Measurements from ENCODE around the gene CDCA8. TPM values are rescaled to one million over a fixed set of nuclear protein-coding genes. Genes with fewer than 3 reads are reported as not detected.
A peak's percentile ranks its signal among the peaks of the same experiment; 100 is the strongest.

The CDCA8 gene
- total and polyA plus RNA-seq, 8 donors: 0.19 to 0.79 (median 0.44) TPM

- no peak for TF ChIP-seq CTCF (IDR thresholded peaks at IDR 0.05)
- Histone ChIP-seq H3K27ac (no peak overlapping the region), H3K36me3 (no peaks in the 10 kb centered on the region), H3K9me3 (no peaks in the 10 kb centered on the region), H3K27me3 (no peaks in the 10 kb centered on the region), H3K4me1 (no peaks in the 10 kb centered on the region), H3K4me3 (peak overlapping the region in 3 of 4 donors; percentile 30 to 53 (median 47))
- 22 to 23% methylated on average over 11 of the region's 11 CpGs for WGBS, 2 donors
- ATAC-seq (peak in 2 of 4 donors; percentile 6 to 9), FAIRE-seq (no peak), DNase-seq (no peak)
- intact Hi-C loops (cut with DNase I): no loop called here
Observed at GRCh38 chr1:37752213-37752582, 59.9 kb downstream of the CDCA8 start.

GRCh38 chr1:37752583-37753471 lies 60.5 kb downstream of the CDCA8 start:
- peak overlapping the region; percentile 28 to 53 (median 38) for H3K4me3 ChIP-seq
- intact Hi-C loops (cut with DNase I): no loop called here
- ATAC-seq (peak; percentile 80 to 89 (median 83)), DNase-seq (peak in 5 of 6 donors; percentile 27 to 84 (median 65)), FAIRE-seq (no peak)
- H3K27me3 ChIP-seq: no peaks in the 10 kb centered on the region
- no peaks in the 10 kb centered on the region for H3K36me3 ChIP-seq
- 1% methylated on average over 67 to 105 of the region's 105 CpGs for WGBS, 2 donors
- no peaks in the 10 kb centered on the region for H3K9me3 ChIP-seq
- no peaks in the 10 kb centered on the region for H3K4me1 ChIP-seq
- TF ChIP-seq CTCF (IDR thresholded peaks at IDR 0.05): no peak
- no peak overlapping the region for H3K27ac ChIP-seq

GRCh38 chr1:37753473-37754321 lies 61.4 kb downstream of the CDCA8 start:
- no peak for FAIRE-seq
- 9 to 10% methylated on average over 40 to 52 of the region's 52 CpGs for WGBS, 2 donors
- Histone ChIP-seq H3K27ac (no peak overlapping the region), H3K27me3 (no peaks in the 10 kb centered on the region), H3K4me3 (peak overlapping the region in 1 of 4 donors; percentile 47), H3K36me3 (no peaks in the 10 kb centered on the region), H3K9me3 (no peaks in the 10 kb centered on the region), H3K4me1 (no peaks in the 10 kb centered on the region)
- DNase-seq: peak in 1 of 6 donors; percentile 69
- TF ChIP-seq CTCF (IDR thresholded peaks at IDR 0.05): no peak
- intact Hi-C loops (cut with DNase I): no loop called here
- ATAC-seq: no peak

GRCh38 chr1:37755290-37755689 lies 63.0 kb downstream of the CDCA8 start:
- no peaks in the 10 kb centered on the region for H3K36me3 ChIP-seq
- H3K27me3 ChIP-seq: peaks cover 0 to 9% (median 0%) of the 10 kb centered on the region in 4 donors
- DNase-seq (no peak), FAIRE-seq (no peak), ATAC-seq (no peak)
- TF ChIP-seq CTCF (IDR thresholded peaks at IDR 0.05): no peak
- WGBS, 2 donors: 55 to 77% methylated on average over 1 of the region's 1 CpG
- no peaks in the 10 kb centered on the region for H3K9me3 ChIP-seq
- no peak overlapping the region for H3K27ac ChIP-seq
- no peaks in the 10 kb centered on the region for H3K4me1 ChIP-seq
- no peak overlapping the region for H3K4me3 ChIP-seq
- intact Hi-C loops (cut with DNase I): no loop called here

Measured in pancreas (tissue), 10 donors.